ENCODE data around the gene CAND1.
"Not testable (repeated sequence)": the region's sequence is repeated elsewhere in the genome, so short reads cannot be mapped to it uniquely, and the experiment has no call there.

CAND1 gene

GRCh38 chr12:67284561-67284960 is 15.4 kb downstream of the CAND1 start:
- no peak for DNase-seq

- DNase-seq, result no peak
Observed at GRCh38 chr12:67286257-67286656, 17.1 kb downstream of the CAND1 start.

GRCh38 chr12:67287311-67287710 is 18.2 kb downstream of the CAND1 start:
- DNase-seq, result no peak

GRCh38 chr12:67288561-67288960 is 19.4 kb downstream of the CAND1 start:
- no peak for DNase-seq

GRCh38 chr12:67290378-67290777 is 21.2 kb downstream of the CAND1 start:
- no peak for DNase-seq

GRCh38 chr12:67299526-67299925 is 30.4 kb downstream of the CAND1 start:
- DNase-seq, result no peak

GRCh38 chr12:67299926-67300325 is 30.8 kb downstream of the CAND1 start:
- no peak for DNase-seq

GRCh38 chr12:67302162-67302561 is 33.0 kb downstream of the CAND1 start:
- no peak for DNase-seq

- no peak for DNase-seq
Observed at GRCh38 chr12:67305544-67305943, 36.4 kb downstream of the CAND1 start.

GRCh38 chr12:67306712-67307111 is 37.6 kb downstream of the CAND1 start:
- no peak for DNase-seq

GRCh38 chr12:67315661-67316060 is 46.5 kb downstream of the CAND1 start:
- DNase-seq, result no peak

GRCh38 chr12:67318786-67319185 is 49.6 kb downstream of the CAND1 start:
- no peak for DNase-seq

- DNase-seq, result no peak
Observed at GRCh38 chr12:67319936-67320335, 50.8 kb downstream of the CAND1 start.

- no peak for DNase-seq
Observed at GRCh38 chr12:67320614-67321295, 51.6 kb downstream of the CAND1 start.

GRCh38 chr12:67322580-67322979 is 53.4 kb downstream of the CAND1 start:
- no peak for DNase-seq

GRCh38 chr12:67323007-67323406 is 53.8 kb downstream of the CAND1 start:
- no peak for DNase-seq

- no peak for DNase-seq
Observed at GRCh38 chr12:67326637-67327036, 57.5 kb downstream of the CAND1 start.

GRCh38 chr12:67327466-67327865 is 58.3 kb downstream of the CAND1 start:
- DNase-seq, result no peak

- DNase-seq, result no peak
Observed at GRCh38 chr12:67331123-67331522, 62.0 kb downstream of the CAND1 start.

GRCh38 chr12:67331828-67332227 is 62.7 kb downstream of the CAND1 start:
- DNase-seq, result no peak

- no peak for DNase-seq
Observed at GRCh38 chr12:67333649-67334048, 64.5 kb downstream of the CAND1 start.

GRCh38 chr12:67338426-67338825 is 69.3 kb downstream of the CAND1 start:
- no peak for DNase-seq

- DNase-seq, result no peak
Observed at GRCh38 chr12:67339530-67339929, 70.4 kb downstream of the CAND1 start.

- not testable (repeated sequence) for DNase-seq
Observed at GRCh38 chr12:67341086-67341485, 71.9 kb downstream of the CAND1 start.

- no peak for DNase-seq
Observed at GRCh38 chr12:67344979-67345710, 76.0 kb downstream of the CAND1 start.
